ENCODE data around the gene SPRYD7.
"Not testable (repeated sequence)": the region's sequence is repeated elsewhere in the genome, so short reads cannot be mapped to it uniquely, and the experiment has no call there.

SPRYD7 gene

DNA sequence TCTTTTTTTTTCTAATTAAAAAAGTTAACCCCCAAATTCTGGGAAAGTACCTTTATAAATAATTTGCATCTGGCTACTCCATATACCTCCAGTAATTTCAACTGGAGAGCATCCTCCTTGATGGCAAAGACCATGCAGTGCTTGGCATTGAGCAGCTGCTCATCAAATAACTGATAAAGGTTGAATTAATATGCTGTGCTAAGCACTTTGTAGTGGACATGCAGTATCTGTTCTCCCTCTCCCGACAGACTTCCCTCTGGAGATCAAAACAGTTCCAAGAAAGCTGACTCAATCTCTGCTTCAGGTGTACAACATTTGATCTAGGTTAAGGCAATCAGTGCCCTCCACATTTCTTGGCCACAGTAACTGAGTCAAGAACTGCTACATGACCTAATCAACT is 3.3 kb downstream of the SPRYD7 start:
- DNase-seq (ENCODE audit: low spot score) = no peak

DNA sequence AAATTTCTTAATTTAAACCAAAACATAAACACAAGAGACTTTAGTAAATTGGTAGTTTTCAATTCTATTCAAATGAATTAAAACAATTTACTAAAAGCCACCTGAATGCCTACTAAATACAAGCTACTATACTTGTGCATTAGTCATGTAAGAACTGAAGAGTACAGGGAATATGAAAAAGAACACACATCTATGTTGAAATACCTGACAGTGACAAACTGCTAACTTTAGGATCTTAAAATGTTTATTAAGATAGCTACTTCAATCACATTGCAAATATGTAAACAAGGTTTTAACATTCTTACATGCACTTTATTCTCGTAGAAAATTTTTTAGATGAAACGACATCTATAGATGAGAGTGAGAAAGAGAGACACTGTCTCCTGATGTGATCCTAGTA is 4.1 kb downstream of the SPRYD7 start:
- no peak for DNase-seq (ENCODE audit: low spot score)

DNA sequence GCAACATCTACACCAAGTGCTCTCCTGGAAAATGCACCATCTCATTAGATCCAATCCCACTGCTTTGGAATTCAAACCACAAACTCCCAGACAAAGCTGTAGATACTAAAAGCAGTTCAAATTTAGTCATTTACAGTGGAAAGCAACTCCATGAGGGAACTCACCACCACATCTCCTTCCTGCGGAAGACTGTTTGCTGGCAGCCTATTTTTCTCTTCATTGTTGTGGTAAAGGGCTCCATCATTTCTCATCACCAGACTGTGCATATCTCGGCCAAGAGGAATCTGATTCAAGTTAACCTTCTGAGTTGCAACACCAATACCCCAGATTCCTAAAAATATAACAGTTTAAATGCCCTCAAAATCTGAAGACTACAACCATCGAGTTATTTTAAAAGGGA is 8.4 kb downstream of the SPRYD7 start:
- DNase-seq (ENCODE audit: low spot score) = no peak

DNA sequence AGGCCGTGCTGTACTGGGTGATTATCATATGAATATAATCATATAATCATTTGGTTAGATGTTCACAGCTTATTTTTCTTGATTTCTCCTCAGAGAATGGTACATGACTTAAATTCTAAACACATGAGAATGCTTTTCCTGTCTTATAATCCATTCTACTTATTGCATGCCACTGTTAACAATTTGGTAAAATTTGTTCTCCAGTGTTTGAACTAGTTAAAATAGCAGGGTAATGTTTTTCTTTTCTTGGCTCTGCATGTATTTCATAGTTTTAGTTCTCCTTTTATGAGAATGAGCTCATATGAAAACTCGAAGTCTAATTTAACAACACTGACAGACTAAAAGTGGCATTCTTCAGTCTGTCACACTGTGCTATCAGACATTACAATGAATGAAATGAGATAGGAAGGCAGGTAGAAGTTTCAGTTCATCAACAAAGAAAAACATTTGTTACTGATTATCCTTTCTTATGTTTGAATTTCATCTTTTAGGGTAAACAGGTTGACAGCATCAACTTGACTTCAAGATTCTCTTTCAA is 10.2 kb downstream of the SPRYD7 start:
- DNase-seq (ENCODE audit: low spot score) = no peak

DNA sequence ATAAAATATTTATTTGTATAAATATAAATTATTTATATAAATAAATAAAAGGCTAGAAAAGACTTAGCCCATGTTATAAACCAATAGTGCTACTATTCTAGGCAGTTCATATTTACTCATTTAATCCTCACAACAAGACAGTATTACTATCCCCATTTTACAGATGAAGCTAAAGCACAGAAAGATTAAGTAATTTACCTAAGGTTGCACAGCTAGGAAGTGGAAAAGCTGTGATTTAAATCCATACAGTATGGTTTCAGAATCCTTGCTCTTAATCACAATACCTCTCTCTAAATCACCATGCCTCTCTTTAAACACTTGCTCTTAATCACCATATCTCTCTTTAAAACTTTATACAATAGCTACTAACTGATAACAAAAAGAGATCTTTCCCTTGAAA is 13.8 kb downstream of the SPRYD7 start:
- DNase-seq (ENCODE audit: low spot score) = no peak

DNA sequence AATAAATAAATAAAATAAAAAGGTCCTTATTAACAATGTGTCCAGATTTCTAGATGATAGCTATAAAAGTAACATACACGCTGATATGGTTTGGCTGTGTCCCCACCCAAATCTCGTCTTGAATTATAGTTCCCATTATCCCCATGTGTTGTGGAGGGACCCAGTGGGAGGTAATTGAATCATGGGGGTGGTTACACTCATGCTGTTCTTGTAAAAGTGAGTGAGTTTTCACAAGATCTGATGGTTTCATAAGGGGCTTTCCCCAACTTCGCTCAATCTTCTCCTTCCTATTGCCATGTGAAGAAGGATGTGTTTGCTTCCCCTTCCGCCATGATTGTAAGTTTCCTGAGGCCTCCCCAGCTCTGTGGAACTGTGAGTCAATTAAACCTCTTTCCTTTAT is 15.2 kb downstream of the SPRYD7 start:
- DNase-seq (ENCODE audit: low spot score) = not testable (repeated sequence)

DNA sequence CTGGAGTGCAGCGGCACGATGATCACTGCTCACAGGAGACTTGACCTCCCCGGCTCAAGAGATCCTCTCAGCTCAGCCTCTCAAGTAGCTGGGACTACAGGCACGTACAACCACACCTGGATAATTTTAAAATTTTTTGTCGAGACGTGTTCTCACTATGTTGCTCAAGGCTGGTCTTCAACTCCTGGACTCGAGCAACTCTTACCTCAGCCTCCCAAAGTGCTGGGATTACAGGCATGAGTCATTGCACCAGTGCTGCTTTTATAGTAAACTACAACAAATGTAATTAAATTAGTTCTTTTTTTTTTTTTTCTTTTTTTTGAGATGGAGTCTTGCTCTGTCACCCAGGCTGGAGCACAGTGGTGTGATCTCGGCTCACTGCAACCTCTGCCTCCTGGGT is 18.0 kb downstream of the SPRYD7 start:
- DNase-seq (ENCODE audit: low spot score) = not testable (repeated sequence)

DNA sequence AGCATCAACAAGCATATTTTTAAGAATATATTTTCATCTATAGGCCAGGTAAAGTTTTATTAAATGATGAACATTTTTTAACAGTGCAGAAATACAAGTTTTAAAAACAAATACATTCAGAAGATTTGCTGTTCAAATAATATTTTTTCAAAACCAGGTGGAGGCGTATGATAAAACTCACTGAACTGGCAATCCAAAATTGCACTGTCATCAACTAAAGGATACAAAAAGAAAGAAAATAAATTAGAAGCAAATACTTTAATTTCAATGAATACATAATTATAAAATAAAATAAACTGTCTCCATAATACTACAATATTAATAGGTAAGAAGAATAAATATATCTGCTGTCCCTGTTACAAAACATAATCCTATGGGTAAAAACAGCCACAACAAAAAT is 21.2 kb downstream of the SPRYD7 start:
- no peak for DNase-seq (ENCODE audit: low spot score)

DNA sequence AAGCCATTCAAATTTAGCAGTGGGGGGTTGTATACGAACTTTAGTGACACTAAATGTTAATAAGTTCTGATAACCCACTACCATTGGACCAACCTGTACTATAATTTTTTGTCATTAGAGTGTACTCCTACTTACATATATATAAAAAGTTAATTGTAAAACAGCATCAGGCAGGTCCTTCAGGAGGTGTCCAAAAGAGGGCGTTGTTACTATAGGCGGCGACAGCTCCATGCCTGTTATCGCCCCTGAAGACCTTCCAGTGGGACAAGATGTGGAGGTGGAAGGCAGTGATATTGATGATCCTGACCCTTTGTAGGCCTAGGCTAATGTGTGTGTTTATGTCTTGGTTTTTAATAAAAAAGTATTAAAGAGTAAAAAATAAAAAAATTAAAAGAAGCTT is 27.5 kb downstream of the SPRYD7 start:
- no peak for DNase-seq (ENCODE audit: low spot score)

DNA sequence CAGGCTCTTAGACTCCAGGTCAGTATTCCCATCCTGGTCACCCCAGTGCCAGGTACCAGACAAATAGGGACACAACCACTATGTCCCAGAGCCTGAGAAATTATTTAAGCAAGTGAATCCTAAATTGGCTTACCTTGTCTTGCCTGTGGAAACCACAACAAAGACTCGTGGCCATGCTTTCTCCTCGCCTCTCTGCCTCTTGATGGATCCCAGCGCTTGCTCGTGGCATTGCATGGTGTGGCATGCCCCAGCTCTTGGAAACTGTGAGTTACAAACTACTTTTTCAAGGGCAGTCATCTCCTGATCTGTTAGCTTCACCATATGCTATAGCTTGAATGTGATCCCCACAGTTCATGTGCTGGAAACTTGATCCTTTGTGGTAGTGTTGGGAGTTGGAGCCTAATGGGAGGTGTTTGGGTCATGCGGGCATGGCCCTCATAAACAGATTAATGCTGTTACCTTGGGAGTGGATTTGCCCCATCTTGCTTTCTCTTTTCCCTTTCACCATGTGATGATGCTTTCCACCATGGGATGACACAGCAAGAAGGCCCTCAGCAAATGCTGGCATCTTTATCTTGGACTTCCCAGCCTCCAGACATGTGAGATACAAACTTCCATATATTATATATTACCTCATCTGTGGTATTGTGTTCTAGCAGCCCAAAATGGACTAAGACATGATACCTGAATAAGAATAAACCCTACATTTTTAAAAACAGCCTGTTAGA is 31.2 kb downstream of the SPRYD7 start:
- DNase-seq (ENCODE audit: low spot score) = no peak

DNA sequence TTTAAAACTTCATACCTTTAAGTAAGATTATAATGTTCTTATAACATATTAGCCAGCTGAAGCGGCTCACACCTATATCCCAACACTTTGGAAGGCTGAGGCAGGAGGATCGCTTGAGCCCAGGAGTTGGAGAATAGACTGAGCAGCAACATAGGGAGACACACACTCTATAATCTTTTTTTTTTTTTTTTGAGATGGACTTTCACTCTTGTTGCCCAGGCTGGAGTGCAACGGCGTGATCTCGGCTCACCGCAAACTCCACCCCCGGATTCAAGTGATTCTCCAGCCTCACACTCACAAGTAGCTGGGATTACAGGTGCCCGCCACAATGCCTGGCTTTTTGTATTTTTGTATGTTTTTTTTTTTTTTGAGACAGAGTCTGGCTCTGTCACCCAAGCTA is 37.3 kb downstream of the SPRYD7 start:
- no peak for DNase-seq (ENCODE audit: low spot score)

DNA sequence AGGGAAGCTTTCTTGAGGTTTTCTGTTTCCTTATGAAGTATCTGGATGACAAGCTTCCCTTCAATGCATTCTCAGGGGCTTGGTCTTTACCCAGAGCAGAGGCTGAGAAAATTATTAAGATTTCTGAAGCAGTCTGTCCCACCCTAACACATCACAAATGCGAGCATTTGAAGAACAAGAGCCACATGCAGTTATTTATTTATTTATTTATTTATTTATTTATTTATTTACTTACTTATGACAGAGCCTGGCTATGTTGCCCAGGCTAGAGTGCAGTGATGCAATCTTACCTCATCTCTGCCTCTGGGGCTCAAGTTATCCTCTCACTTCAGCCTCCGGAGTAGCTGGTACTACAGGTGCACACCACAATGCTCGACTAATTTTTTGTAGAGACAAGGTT is 38.4 kb downstream of the SPRYD7 start:
- no peak for DNase-seq (ENCODE audit: low spot score)

DNA sequence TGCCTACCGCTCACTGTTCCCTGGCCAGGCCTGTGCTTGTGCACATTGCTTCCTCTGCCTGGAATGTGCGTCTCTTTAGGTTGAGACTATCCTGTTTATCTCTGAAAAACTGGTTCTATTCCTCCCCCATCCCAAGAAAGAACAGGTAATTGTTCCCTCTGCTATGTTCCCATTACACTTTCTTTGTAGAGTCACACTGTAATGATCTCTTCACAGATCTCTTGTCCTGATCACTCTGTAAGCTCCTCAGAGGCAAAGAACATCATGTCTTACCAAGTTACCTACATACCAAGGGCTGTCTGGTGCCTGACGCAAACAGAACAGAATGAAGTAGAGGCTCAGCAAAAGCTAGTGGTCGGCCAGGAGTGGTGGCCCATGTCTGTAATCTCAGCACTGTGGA is 40.3 kb downstream of the SPRYD7 start:
- DNase-seq (ENCODE audit: low spot score) = no peak

DNA sequence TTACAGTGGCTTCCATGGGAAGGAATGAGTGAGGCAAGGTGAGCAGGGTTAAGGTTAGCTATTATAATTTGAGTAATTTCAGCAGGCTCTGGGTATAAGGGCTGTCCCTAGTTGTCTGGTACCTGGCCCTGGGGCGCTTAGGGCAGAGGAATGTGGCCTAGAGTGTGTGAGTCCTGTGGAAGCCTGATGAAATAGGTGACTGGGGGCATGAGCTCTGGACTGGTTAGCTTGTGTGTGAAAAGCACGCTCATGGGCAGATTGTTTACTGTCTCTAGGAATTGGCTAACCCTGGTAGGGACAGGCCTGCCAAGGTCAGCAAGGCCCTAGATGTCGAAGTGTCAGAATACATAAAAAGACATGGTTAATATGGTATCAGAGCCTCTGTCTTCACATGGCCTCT is 42.5 kb downstream of the SPRYD7 start:
- no peak for DNase-seq (ENCODE audit: low spot score)

DNA sequence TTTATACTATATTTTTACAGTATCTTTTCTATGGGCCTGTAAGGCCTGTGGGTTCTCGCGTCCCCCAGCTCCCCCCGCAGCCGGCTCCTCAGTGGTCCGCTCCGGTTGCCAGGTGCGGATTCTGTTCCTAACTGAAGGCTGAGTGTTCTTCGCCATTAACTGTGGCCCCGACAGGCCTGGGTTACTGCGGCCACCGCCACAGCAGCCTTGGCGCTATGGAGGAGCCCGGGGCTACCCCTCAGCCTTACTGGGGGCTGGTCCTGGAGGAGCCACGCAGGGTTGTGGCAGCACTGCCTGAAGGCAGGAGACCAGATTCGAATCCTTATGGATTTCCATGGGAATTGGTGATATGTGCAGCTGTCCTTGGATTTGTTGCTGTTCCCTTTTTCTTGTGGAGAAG is 45.8 kb downstream of the SPRYD7 start:
- no peak for DNase-seq (ENCODE audit: low spot score)

DNA sequence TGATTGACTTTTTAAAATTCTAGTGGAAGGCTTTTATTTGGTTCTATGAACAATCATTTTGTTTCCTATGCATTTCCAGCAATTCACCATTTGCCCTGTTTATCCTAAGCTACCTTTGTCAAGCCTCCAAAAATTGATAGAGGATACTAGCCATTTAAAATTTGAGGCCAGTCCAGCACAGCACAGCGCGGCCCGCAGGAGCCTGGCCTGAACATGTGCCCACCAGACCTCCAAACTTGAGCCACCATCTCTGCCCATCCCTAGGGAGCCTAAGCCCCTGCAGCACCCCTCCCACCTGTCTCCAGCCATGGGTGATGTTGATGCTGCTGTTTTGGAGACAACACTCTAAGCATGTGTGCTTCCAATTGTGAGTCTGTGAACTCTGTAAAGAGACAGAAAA is 57.5 kb downstream of the SPRYD7 start:
- no peak for DNase-seq (ENCODE audit: low spot score)

DNA sequence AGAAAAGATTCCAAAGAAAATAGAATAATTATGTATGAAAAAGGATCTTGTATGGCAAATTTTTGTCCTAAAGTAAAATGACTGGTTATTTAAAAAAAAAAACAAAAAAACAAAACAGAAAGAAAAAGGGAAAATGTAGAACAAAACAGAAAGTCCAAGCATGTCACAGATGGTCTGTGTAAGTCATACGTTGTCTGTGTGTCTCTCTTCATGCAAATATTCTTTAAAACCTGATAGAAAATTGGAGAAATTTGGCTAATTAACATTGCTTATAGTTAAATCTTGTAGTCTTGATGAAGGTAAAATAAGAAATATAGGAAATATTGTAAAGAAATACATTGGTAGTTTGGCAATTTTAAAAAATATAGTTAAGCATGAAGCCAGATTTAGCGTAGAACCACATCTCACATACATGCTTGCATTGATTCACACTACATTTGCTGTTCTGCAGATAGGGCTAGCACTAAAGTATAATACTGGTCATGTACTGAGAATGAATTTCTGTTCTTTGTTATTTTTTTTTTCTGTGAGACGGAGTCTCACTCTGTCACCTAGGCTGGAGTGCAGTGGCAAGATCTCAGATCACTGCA is 58.4 kb downstream of the SPRYD7 start:
- DNase-seq (ENCODE audit: low spot score) = no peak

DNA sequence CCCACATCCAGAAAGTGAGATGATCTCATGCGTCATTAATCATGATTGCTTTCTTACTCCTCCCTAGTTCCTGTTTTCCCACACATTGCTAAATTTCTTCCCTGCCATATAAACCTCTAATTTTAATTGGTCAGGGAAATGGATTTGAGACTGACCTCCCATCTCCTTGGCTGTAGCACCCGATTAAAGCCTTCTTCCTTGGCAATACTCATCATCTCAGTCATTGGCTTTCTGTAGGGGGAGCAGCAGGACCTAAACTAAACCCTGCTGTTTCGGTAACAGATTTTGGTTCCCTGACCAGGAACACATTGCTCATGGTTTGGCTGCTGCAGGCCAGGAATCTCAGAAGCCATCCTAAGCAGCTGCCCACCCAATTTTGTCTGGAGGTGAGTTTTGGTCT is 61.7 kb downstream of the SPRYD7 start:
- no peak for DNase-seq (ENCODE audit: low spot score)

DNA sequence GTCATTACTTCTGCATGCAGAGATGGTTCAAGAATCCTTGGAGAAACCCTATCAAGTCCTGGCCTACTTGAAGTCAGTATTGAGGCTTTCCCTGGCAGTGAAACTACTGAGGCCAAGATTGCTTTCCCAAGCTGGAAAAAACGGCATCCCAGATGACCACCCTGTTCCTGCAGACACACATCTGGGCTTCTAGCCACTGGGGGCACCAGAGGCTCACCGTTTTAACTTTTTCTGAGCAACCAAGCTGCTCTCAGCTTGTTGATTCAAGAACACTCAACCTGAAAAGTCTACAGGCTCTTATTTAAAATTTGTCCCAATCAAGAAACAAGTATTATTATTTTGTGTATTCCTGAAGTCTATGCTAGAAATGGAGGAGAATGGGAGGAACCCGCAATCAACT is 66.6 kb downstream of the SPRYD7 start:
- DNase-seq (ENCODE audit: low spot score) = no peak

DNA sequence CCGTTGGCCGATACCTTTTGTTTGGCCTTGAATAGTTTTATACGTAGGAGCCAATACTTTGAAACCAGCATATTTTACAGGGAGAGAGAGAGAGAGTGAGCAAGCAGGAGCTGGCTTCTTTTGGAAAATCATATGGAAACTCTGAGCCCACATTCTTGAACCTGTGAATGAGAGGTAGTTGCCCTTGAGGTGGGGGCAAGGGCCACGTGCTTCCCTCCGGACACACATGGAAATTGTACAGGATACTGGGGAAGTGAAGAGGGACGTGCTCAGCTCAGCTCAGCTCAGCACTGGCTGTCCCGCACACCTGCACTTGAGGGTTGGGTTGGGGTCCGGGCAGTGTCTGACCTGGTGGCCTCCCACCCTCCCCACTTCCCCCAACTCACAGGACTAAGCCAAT is 68.3 kb downstream of the SPRYD7 start:
- DNase-seq (ENCODE audit: low spot score) = no peak

DNA sequence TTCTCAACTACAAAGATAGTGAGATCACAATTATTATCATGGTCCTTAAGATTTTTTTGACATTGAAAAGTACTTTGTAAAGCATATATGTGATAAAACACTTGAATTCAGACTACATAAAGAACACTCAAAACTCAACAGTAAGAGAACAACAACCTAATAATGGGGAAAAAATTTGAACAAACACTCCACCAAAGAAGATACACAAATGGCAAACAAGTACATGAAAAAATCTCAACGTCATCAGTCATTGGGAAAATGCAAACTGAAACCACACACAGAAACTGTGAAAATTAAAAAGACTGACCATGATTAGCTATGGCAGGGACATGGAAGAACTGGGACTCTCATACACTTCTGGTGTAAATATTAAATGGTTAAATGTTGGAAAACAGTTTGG is 70.9 kb downstream of the SPRYD7 start:
- DNase-seq (ENCODE audit: low spot score) = no peak

DNA sequence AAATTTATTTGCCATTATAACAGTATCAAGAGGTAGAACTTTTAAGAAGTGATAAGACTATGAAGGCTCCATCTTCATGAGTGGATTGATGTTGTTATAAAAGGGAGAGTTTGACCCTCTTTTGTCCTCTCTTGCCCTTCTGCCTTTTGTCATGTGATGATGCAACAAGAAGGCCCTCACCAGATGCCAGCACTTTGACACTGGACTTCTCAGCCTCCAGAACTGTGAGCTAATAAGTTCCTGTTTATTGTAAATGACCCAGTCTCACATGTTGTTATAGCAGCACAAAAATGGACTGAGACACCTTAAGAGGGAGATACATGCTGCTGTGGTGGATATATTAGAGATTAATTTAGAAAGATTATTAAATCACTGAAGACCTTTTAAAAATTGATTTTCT is 71.6 kb downstream of the SPRYD7 start:
- no peak for DNase-seq (ENCODE audit: low spot score)
